SHP77 (cell line): Measurements from ENCODE around the gene NR2C2AP.

Source experiments
- DNase-seq, 2 experiments: peaks; one replicate each; lab custom pipeline; 2025; lab: John Stamatoyannopoulos, UW

Gene NR2C2AP

GRCh38 chr19:19214892-19215291, 11.7 kb upstream of the NR2C2AP start:
- no peak for DNase-seq

- peak; percentile 68 to 69 for DNase-seq
Observed at GRCh38 chr19:19214159-19214490, 10.9 kb upstream of the NR2C2AP start.

DNA sequence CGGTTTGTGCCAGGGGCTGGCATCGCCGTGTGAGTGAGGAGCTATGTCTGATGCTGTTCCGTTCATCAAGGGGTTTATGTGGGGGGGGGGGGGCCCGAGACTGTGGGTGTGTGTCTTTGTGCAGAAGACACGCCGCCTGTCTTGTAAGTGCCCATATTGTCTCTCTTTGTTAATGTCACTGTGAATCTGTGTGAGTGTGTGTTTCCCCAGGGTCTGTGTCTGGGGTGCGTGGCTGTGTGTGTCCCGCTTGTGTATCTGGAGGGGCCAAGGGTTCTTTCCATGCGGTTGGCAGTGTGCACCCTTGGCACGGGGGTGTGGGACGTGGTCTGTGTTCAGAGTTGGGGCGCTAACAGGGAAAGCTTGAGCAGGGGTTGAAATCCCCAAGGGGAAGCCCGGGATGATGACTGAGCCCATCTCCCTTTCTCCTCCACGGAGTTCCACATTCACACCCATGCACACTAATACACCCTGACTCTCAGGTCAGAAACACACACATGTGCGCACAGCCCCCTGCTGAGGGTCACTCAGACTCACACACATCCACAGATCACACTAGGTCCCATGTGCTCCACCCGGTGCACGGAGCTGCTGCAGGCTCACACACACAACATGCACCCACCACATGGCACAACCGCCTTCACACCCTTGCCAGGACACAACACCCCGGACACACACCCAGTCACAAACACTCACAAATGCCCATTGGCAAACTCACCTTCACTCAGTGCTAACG, 10.4 kb upstream of the NR2C2AP start:
- no peak for DNase-seq

GRCh38 chr19:19212916-19213315, 9.7 kb upstream of the NR2C2AP start:
- no peak for DNase-seq

GRCh38 chr19:19211499-19212420, 8.5 kb upstream of the NR2C2AP start, which contains the start of gene NCAN:
Gene NCAN, plus strand, starts transcription at chr19:19211958. Its CDS starts 4,996 bp downstream, at chr19:19216954.
- peak in 1 of 2 experiments; percentile 55 for DNase-seq

DNA sequence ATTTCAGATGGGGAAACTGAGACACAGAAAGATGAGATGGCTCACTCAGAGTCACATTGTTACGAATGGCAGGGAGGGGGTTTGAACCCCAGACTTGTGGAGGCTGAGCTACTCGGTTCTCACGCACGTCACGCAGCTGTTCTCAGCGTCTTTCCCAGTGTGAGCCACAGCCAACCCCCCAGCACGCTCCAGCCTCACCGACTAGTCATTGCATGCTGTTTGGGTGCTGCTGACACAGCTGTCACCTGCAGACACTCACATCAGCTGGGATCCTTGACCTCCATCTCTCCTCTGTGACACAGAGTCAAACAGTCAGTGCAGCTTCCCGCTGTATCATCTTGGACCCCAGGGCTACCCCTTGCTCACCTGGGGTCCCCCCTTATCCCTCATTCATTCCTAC, 6.2 kb upstream of the NR2C2AP start:
- peak; percentile 87 to 89 for DNase-seq

- no peak for DNase-seq
Observed at GRCh38 chr19:19207637-19208572, 4.7 kb upstream of the NR2C2AP start.

- DNase-seq, result no peak
Observed at GRCh38 chr19:19206938-19207337, 3.7 kb upstream of the NR2C2AP start.

DNA sequence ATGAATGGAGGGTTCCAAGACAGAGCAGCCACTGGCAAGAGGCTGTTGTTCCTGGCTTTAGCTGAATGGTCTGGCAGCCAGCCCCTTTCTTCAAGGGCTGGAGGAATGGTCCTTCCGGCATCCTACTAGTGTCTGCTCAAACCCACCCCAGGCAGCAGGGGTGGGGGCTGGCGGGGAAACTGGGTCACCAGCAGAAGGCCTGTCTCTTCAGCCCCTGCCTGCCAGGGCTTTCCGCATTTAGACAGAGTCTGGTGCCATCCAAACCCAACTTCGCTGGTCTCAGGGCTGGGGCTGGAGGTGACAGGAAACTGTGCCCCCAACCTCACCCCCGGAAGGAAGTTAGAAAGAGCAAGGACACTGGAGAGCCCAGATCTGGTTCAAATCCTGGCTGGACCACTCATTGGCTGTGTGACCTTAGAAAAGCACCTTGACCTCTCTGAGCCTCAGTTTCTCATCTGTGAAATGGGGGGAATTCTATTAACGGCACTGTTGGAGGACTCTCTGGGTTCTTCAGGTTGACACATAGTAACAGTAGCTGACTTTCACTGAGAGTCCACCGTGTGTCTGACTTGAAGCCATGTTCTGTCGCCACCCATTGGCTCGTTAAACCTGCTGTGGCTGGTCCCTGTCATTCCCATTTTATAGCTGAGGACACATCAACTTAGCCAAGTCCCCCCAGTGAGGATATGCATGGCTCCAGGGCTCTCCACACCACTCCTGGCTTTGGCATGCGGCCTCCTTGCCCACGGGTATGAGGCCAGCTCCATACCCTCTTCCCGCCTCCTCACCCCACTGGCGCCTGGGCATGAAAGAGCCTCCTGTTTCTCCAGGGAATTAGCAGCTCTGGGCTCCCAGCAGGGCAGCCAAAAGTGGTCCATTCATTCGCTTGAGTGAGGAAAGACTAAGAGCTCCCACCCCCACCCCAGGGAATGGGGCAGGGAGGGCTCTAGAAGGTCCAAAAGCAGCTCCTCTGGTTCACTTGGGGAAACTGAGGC, 2.5 kb upstream of the NR2C2AP start:
- DNase-seq, result no peak

GRCh38 chr19:19204181-19204580, 967 bp upstream of the NR2C2AP start:
- DNase-seq, result no peak

DNA sequence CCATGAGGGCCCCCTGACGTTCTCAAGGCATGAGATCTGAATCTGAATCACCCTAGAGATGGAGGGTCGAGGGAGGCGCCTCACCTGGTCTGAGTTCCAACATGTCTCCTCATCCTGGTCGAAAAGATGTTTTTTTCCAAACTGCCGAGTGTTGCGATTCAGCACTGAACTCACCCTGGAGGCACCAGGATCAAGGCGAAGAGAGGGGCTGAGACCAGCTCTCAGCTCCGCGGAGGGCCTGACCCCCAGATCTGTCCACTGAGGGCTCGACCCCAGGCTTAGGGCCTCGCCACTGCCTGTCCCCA, 555 bp downstream of the NR2C2AP start:
- no peak for DNase-seq

DNA sequence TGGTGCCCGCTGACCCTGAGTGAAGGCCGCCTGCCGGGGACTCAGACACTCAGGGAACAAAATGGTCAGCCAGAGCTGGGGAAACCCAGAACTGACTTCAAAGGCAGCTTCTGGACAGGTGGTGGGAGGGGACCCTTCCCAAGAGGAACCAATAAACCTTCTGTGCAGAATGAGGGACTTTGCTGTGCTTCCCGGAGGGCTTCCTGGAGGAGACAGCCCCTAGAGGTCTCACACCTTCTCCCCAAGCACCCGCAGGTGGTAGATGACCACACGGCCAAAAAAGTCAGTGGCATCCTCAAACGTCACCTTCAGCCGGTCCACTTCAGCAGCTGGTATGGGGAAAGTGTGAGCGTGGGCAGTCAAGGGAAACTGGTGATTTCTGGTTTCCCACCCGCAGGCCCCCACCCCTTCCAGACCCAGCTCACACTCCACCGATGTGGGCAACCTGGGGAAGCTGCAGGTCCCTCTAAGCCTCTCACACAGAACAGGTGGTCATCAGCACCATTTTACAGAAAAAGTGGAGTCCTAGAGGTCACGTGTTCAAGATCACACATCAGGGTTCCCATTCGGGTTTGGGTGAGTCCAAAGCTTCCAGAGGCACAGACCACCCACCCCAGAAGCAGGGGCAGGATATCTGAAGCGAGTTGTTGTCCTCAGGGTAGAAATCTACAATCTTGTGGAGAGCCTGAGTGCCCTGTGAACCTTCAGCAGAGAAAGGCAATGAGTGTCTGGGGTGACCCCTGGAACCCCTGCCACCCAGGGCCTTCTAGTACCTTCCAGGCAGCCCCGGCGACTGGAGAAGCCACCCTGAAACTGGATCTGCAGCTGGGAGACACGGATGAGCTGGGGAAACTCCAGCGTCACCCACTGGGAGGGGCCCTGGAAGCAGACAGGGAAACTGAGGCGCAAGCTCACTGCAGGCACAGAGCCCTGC, 1.2 kb downstream of the NR2C2AP start:
- no peak for DNase-seq

DNA sequence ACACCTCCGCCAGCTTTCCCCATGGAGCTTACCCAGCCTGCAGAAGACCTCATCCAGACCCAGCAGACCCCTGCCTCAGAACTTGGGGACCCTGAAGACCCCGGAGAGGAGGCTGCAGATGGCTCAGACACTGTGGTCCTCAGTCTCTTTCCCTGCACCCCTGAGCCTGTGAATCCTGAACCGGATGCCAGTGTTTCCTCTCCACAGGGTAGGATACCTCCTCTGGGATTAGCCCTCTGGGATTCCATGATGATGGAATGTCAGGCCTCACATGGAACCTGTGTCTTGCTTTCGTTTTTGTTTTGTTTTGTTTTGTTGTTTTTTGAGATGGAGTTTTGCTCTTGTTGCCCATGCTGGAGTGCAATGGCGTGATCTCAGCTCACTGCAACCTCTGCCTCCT, 9.3 kb downstream of the NR2C2AP start:
- DNase-seq, result no peak

GRCh38 chr19:19192910-19193423, 10.2 kb downstream of the NR2C2AP start:
- DNase-seq, result no peak

- DNase-seq, result peak; percentile 99
Observed at GRCh38 chr19:19192078-19192882, 10.9 kb downstream of the NR2C2AP start, which contains the start of the genes BORCS8 and RFXANK. Gene BORCS8, minus strand, starts transcription at chr19:19192152. Its CDS starts 35 bp downstream, at chr19:19192117. Gene RFXANK, plus strand, starts transcription at chr19:19192258. Its CDS starts 1,689 bp downstream, at chr19:19193947.

GRCh38 chr19:19191768-19192077, 11.5 kb downstream of the NR2C2AP start:
- no peak for DNase-seq

DNA sequence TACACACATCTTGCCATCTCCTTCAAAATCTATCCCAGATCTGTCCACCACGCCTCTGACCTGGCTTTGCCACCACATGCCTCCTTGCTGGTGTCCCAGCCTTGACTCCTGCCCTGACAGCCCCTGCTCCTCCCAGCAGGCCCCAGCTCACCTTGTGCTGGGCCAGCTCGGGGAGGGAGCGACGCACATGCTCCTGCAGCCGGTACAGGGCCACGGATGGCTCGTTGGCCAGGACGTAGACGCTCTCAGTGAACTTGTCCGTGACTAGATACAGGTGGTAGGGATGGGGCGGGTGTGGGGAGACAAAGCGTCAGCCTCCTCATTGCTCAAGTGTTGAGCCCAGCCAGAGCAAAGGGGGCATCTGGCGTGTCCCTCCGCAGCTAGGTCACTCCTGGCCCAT, 16.5 kb downstream of the NR2C2AP start:
- DNase-seq, result no peak

- DNase-seq, result peak; percentile 47 to 72
Observed at GRCh38 chr19:19185853-19186740, 17.1 kb downstream of the NR2C2AP start.
